ENCODE results near the gene KMO.

The KMO gene

GRCh38 chr1:241607497-241607896 lies 75.3 kb downstream of the KMO start:
- Histone ChIP-seq H3K27me3 (ENCODE audit: insufficient read depth, poor library complexity, severe bottlenecking) (no peaks in the 10 kb centered on the region), H3K27ac (replicated peaks) (no peak overlapping the region), H3K4me3 (replicated peaks; ENCODE audit: insufficient read depth, low read length) (no peak overlapping the region)
- DNase-seq (ENCODE audit: low read depth in 1 of 2, low spot score in 1 of 2), result no peak
- TF ChIP-seq CTCF (IDR thresholded peaks at IDR 0.05; ENCODE audit: insufficient read depth, low read length), result no peak
- no peak for TF ChIP-seq SPI1 (IDR thresholded peaks at IDR 0.05; ENCODE audit: borderline replicate concordance, low read depth)
- TF ChIP-seq GABPA (IDR thresholded peaks at IDR 0.05; ENCODE audit: low read depth), result no peak
- TF ChIP-seq POLR2AphosphoS5 (IDR thresholded peaks at IDR 0.05; ENCODE audit: low read depth), result no peak

- Histone ChIP-seq H3K27me3 (ENCODE audit: insufficient read depth, poor library complexity, severe bottlenecking) (no peaks in the 10 kb centered on the region), H3K4me3 (replicated peaks; ENCODE audit: insufficient read depth, low read length) (no peak overlapping the region), H3K27ac (replicated peaks) (no peak overlapping the region)
- TF ChIP-seq GABPA (IDR thresholded peaks at IDR 0.05; ENCODE audit: low read depth), result no peak
- TF ChIP-seq CTCF (IDR thresholded peaks at IDR 0.05; ENCODE audit: insufficient read depth, low read length), result no peak
- no peak for TF ChIP-seq SPI1 (IDR thresholded peaks at IDR 0.05; ENCODE audit: borderline replicate concordance, low read depth)
- TF ChIP-seq POLR2AphosphoS5 (IDR thresholded peaks at IDR 0.05; ENCODE audit: low read depth), result no peak
- TF ChIP-seq REST (IDR thresholded peaks at IDR 0.05; ENCODE audit: insufficient replicate concordance, low read depth), result no peak
- no peak for DNase-seq (ENCODE audit: low read depth in 1 of 2, low spot score in 1 of 2)
Observed at GRCh38 chr1:241608379-241609033, 76.3 kb downstream of the KMO start.

GRCh38 chr1:241610056-241610815 lies 78.1 kb downstream of the KMO start:
- no peak for DNase-seq (ENCODE audit: low read depth in 1 of 2, low spot score in 1 of 2)
- Histone ChIP-seq H3K27me3 (ENCODE audit: insufficient read depth, poor library complexity, severe bottlenecking) (no peaks in the 10 kb centered on the region), H3K27ac (replicated peaks) (no peak overlapping the region), H3K4me3 (replicated peaks; ENCODE audit: insufficient read depth, low read length) (no peak overlapping the region)
- TF ChIP-seq POLR2AphosphoS5 (IDR thresholded peaks at IDR 0.05; ENCODE audit: low read depth) (no peak), REST (IDR thresholded peaks at IDR 0.05; ENCODE audit: insufficient replicate concordance, low read depth) (no peak), CTCF (IDR thresholded peaks at IDR 0.05; ENCODE audit: insufficient read depth, low read length) (no peak), GABPA (IDR thresholded peaks at IDR 0.05; ENCODE audit: low read depth) (no peak), SPI1 (IDR thresholded peaks at IDR 0.05; ENCODE audit: borderline replicate concordance, low read depth) (no peak)
